GM15510 (cell line): Measurements from ENCODE around the gene MAML3.

ENCODE experiments used
- POLR2A ChIP-seq: IDR thresholded peaks from 3 replicates; pipeline ENCODE4 v1.6.1; 2011; ENCODE audit warnings: borderline replicate concordance; ENCODE audit not compliant: insufficient read length; ENCODE audit errors: extremely low read depth

Gene MAML3

DNA sequence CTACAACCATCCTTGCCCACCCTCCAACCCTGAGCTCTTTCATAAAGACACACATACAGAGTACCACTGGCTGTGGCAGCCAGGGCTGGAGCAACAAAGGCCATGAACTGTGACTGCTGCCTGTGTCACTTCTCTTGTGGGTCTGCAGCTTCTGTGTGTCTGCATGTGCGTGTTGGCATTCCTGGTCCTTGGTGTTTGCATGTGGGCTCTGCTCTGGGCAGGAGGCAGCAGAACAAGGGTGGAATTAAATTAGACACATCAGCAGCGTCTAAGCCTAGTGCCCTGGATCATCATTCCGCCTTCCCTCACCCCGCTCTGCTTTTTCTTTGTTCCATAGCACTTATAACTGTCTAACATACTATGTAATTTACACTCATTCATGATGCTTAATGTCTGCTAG, 330.6 kb downstream of the MAML3 start:
- no peak for TF ChIP-seq POLR2A

DNA sequence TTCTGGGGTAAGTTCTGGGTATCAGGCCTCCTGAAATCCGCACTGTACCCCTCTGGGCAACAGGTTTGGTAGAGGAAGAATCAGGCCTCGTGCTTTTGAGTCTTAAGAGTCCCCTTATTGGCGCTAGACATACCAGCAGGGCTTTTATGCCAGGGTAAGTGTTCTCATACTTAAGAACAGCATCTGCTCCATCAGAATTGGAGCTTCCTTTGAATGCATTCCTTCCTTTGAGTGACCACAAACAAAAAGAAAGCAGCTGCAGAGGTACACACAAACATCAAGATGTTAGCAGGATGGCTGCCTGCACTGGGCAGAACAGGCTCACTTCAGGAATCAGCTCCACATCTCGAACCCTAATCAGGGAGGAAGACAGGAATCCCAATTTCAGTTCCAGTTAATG, 331.6 kb downstream of the MAML3 start:
- no peak for TF ChIP-seq POLR2A

DNA sequence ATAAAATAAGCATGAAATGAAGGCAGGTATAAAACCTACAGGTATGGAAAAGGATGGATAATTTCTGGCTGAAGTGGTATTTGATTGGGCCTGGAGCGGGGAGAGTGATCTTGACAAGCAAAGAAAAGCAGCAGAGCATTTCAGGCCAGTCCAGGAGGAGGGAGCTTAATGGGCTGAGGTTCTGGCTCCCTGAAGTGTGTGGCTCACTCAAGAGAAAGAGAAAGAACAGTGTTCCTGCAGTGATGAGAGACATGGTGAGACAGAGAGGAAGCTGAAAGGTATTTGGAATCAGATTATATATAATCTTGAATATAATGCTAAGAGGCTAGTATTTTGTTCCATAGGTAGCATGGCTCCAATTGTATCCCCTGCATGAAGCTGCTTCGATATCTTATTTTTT, 334.9 kb downstream of the MAML3 start:
- TF ChIP-seq POLR2A, result no peak

DNA sequence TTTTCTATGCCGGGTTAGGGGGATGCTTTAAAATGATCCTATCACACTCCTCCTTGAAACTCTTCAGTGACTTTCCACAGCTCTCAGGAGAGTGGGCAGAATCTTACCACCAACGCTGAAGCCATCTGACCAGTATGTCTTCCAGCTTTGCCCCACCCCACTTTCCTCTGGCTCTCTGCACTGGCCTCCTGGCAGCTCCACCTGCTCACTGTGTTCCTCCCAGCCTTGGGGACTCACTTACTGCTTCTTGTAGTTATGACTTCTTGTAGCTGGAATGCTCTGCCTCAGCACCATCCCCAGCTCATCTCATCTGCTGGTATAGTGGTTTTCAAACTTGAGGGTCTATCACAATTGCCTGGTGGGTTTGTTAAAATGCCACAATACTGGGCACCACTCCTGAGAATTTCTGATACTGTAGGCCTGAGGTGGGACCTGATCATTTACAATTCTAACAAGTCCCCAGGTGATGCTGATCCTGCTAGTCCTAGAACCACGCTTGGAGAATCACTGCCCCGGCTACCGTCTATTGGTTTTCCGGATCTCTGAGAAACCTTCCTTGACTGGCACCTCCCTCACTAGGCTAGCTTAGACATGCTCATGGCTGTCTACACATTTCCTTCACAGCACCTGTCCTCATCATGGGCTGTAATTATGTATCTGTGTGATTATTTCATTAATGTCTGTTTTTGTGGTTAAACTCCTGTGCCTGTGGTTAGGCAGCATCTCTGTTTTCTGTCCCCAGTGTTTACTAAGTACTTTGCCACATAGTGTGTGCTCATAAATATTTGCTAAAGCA, 336.1 kb downstream of the MAML3 start:
- no peak for TF ChIP-seq POLR2A

DNA sequence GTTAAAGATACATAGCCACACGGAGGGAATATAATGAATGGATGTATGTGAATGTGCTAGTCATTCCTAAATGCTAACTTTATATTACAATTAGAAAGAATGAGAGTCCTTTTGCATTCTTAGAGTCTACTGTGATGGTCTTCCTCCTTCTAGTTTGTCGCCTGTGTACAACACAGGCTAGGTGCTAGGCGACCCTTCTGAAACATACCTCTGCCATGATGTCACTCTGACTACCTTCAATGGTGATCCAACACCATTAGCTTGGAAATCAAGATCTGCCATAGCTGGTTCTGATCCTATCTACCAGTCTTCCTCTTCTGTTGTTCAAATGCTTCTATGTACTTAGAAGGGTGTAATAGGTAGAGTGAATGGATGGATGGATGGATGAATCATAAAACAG, 337.1 kb downstream of the MAML3 start:
- TF ChIP-seq POLR2A, result no peak

DNA sequence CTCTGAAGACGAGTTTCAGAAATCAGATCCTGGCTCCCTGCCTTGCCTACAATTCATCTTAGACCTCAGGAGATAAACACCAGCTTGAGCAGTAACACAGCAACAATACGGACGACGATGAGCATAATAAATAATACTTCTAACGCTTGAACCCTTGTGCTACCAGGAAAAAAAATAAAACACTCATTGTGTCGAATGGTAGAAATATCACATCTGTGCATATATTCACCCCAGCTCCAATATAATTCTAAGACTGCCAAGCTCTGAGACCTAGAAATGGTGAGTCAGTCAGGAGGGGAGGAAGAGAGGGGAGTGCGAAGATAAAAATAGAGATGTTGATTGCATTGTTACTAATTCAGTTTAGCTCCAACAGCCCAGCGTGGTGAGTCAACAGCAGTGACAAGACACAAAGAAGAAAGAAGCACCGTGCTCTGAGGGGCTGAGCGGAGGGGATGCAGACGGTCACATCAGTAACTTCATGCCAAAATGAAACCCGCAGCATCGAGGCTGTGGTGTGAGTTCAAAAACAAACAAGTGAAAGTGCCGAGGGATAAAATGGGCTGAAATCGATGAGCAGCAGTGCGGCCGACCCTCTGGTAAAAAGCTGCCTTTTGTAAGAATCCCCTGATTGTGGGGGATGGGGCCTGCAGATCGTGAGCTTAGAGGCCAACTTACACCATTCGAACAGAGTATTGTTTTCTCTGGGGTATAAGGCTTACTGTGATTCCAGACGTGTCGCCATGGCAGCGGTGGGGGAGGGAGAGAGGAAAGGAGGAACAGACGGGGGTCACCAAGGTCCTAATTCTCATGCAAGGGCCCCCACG, 338.0 kb downstream of the MAML3 start:
- TF ChIP-seq POLR2A, result no peak

DNA sequence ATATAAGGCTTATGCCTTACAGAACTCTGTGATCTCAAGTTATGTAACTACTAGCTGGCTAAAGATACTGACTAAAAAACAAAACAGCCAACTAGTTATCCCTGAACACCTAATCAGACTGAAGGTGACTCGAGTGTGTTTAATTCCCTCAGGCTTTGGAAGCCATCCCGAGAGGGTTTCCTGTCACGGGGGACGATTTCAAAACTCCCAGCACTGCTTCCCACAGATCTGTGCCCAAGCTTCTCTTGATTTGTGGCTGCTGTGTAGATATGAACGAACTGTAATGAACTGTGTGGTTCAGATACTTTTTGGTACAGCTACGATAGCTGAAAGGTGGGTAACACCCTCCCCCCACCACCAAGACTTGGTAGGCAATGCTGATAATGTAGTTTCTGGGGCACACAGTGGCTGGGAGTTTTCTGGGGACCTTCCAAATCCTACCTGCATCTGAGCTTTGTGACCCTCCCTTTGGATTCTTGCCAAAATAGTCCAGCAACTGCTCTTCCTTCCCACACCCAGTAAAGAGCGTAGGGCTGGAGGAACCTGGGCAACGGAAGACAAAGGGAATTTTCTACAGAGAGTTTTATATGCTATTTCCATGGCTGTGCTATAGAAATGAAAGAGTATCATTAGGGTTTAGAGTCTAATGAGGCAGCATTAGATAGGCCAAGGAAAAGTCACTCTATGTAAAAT, 339.5 kb downstream of the MAML3 start:
- TF ChIP-seq POLR2A, result no peak

DNA sequence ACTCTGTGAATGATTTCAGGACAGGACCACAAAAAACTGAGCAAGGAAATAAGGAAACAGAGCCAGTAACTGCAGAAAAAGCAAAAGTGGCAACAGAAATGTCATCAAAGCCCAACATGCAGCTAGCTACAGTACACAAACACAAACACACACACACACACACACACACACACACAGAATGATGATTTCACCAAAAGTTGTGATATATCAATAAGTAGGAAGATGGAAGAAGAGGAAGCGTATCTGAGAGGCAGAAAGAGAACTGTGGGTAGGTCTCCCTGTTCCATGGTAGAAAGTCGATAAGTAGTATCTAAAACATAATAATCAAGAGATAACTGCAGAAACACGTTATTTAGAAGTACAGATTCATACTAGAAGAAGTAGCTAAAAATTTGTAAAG, 340.1 kb downstream of the MAML3 start:
- no peak for TF ChIP-seq POLR2A

DNA sequence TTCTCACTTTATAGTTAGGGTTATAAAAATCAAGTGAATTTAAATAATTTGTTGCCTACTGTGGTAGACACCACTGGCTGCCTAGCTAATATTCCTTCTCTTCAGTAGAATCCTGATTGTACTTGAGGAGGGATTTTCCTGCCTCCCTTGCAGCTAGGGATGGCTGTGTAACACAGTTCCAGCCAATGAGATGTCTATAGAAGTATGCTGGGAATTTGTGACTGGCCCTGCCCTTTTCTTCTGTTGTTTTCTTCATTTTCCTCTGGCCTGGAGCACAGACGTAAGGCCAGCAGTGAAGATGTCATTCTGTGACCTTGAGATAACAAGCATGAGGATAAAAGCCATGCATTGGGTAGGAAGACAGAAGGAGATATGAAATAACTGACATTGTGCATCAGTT, 343.3 kb downstream of the MAML3 start:
- no peak for TF ChIP-seq POLR2A

DNA sequence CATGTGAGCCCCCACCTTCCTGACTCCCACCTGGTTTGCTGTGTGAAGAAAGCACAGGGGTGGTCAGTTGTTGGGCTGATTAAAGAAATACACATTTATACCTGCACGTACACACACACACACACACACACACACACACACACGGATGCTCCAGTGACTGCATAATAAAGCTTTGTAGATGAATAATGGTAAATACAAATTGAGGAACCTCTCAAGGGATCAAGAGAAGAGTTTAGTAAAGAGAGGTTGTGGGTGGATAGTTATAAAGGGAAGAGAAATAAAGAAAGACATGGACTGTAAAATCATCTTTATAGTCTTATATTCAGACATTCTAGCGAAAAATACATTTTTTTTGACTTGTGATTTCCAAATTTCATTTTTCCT, 344.2 kb downstream of the MAML3 start:
- no peak for TF ChIP-seq POLR2A

DNA sequence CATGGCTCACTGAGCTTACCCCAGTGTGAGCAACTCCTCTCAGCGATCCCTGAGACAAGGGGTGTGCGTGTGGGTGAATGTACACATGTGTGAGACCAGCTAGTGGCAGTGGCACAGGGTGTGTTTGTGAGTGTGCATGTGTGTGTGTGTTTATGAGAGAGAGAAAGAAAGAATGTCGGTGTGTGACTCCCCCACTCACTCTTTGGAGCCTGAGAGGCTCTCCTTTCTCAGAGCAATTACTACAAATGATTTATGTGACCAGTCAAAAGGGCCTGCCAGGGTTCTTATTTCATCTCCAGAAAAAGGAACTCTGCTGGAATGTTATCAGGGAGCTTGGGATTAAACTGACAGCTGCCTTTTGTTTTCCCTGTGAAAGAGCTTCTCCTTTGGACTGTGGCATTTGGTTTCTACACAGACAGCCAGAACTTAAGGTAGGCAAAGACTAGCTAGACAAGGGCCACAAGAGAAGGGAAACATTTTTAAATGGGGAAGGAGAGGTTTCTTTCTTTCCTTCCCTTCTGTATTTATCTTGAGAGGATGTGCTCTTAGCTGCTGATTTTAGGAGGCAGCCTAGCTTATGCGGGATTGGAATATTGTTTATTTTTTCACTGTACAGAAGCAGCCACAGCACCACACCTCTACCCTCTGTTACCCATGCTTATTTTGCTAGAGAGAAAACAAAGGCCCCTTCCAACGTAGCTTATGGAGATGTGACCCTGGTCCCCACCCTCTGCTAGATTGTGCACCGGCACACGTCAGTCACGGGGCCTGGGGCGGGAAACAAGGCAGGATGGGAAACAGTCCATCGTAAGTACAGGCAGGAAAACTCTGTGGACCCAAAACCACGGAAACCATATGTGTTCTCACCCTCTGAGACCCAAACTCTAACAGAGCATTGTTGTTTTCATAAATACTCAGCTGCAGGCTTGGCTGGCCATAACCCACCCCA, 344.9 kb downstream of the MAML3 start:
- no peak for TF ChIP-seq POLR2A

DNA sequence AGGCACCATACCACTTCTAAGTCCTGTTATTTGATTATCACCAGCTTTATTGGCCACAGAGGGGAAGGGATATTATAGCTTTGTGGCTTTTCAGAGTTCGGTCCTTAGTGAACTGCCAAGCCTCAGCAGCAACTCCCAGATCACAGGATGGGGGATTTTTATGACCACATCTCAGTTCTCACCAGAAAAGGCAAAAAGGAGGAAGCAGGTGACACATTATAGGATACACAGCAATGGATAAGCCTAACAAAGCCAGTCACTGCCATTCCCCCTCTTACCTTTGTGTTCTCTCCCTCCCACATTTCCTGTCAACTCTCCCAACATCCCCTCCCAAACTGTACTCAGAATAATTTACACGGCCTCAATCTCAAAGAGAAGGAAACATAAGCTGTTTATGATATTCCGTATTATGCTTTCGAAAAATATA, 345.6 kb downstream of the MAML3 start:
- no peak for TF ChIP-seq POLR2A

DNA sequence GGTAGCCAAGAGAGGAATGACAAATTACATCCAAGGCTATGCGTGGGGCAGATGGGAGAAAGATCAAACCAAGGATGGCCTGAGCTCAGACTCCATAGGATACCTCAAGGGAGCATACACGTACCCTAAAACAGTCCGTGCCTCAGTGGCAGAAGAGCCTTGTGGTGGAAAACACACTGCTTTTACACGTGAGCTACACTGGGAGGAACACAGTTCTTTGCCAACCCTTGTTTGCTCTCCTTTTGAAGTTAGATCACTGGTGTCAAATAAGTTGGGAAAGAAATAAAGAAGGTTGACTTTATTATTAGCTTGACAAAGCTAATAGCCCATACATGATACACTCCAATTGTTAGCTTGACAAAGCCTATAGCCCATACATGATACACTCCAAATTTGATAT, 346.5 kb downstream of the MAML3 start:
- no peak for TF ChIP-seq POLR2A

DNA sequence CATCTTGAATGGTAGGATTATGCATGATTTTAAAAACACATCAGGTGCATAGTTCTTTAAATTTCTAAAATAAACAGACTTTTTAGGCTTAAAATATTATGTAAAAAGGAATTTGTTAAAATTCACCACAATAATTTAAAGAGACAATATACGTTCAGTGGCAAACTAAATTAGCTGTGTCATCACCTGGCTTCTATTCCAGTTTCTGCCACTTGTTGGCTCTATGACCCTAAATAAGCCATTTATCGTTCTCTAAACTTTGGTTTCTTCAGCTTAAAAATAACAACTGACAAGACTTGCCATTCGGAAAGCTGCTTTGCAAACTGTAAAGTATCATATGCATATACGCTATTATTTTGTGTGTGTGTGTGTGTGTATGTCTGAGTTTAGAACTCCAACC, 347.1 kb downstream of the MAML3 start:
- no peak for TF ChIP-seq POLR2A

DNA sequence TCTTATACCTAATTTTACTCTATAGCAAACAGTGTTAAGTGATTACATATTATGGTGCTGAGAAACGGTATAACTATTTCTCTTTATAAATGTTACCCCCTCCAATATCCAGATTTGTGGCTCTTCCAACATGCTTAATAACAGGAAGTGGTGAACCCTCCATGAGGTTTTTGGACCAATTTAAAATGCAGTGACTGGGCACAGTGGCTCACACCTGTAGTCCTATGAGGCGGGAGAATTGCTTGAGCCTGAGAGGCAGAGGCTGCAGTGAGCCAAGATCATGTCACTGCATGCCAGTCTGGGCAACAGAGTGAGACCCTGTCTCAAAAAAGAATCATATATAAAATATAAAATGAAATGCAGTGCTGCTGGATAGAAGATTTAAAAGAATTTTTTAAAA, 351.1 kb downstream of the MAML3 start:
- TF ChIP-seq POLR2A, result no peak

DNA sequence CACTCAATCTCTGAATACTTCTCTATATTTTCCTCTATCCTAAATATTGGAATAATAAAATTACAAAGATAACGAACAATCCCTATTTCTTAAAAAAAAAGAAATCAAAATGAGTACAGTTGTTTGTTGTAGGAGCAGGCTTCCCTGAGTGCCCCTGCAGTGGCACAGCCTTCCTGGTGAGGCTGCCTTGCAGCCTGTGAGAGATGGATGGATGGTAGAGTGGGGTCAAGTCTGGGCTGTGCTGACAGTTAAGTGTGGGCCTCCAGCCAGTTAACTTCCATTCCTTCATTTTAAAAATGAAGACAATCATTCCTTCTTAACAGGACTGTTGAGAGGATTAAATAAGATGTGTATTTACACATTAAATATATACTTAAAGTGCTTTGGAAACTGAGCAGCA, 351.5 kb downstream of the MAML3 start:
- no peak for TF ChIP-seq POLR2A
